Aorta (tissue), 5 donors: ENCODE measurements around the gene DRC7. TPM values are rescaled to one million over a fixed set of nuclear protein-coding genes. Genes with fewer than 3 reads are reported as not detected.
A peak's percentile ranks its signal among the peaks of the same experiment; 100 is the strongest.

ENCODE experiments used
- ATAC-seq: fragments of 200-7000 bp; cut with Tn5 transposase; one replicate; pipeline ENCODE4 v1.9.1; 2022; ENCODE audit warnings: moderate library complexity; ENCODE audit not compliant: low FRiP score
- DNase-seq, 2 donors: peaks; one replicate each; pipeline ENCODE4 v3.0.0-alpha.2; 2020
- H3K27ac ChIP-seq, 2 donors: one replicate each; pipeline ENCODE4 v1.5.1; 2013; ENCODE audit warnings: low read length in 2 of 2, mild to moderate bottlenecking in 2 of 2, moderate library complexity in 2 of 2, control low read depth in 1 of 2, inconsistent platforms in 1 of 2, low read depth in 1 of 2
- H3K27me3 ChIP-seq, 2 donors: one replicate each; pipeline ENCODE4 v1.6.1; 2013; ENCODE audit warnings: control low read depth in 1 of 2, low read length in 1 of 2, mild to moderate bottlenecking in 1 of 2, moderate library complexity in 1 of 2; ENCODE audit not compliant: insufficient read depth in 2 of 2, control insufficient read depth in 1 of 2
- H3K36me3 ChIP-seq, 2 donors: one replicate each; pipeline ENCODE4 v1.6.1; 2013; ENCODE audit warnings: control low read depth in 1 of 2, low read length in 1 of 2, mild to moderate bottlenecking in 1 of 2; ENCODE audit not compliant: insufficient read depth in 2 of 2, control insufficient read depth in 1 of 2
- H3K4me1 ChIP-seq, 2 donors: one replicate each; pipeline ENCODE4 v1.6.1; 2013; ENCODE audit warnings: low read length in 2 of 2, control low read depth in 1 of 2, mild to moderate bottlenecking in 1 of 2, moderate library complexity in 1 of 2; ENCODE audit not compliant: insufficient read depth in 2 of 2, control insufficient read depth in 1 of 2
- H3K4me3 ChIP-seq, 2 donors: one replicate each; pipeline ENCODE4 v1.5.1; 2013; ENCODE audit warnings: low read length in 2 of 2, control low read depth in 1 of 2, mild to moderate bottlenecking in 1 of 2
- H3K9me3 ChIP-seq: one replicate; pipeline ENCODE4 v1.6.1; 2013; ENCODE audit warnings: mild to moderate bottlenecking, low read length; ENCODE audit not compliant: control insufficient read depth
- WGBS, 2 donors: extraction: QIAGEN DNeasy Blood & Tissue Kit; methylation state at CpG; one replicate each; pipeline ENCODE4 v1.1.7; 2013; 5-methylcytosine and 5-hydroxymethylcytosine counted together
- intact Hi-C, 2 donors: fragments of 100-400 bp; cut with DNase I; formaldehyde crosslinking; loops; one replicate each; pipeline versions ENCODE4 v1.14.2 to v1.15.0; 2022
- polyA plus RNA-seq, 2 donors: library from polyadenylated mRNA; stranded (reverse); fragments of 200-250 nt; gene quantifications; one replicate each; pipeline ENCODE4 v1.2.3, GENCODE V29; 2013
- total RNA-seq, 2 donors: library from RNA; stranded (reverse); fragmentation: NEBNext Ultra II Directional; extraction: Animal tissue kit (Norgen Biotek cat#: 25700); gene quantifications; one replicate each; pipeline ENCODE4 v1.2.1, GENCODE V29; 2021
- donor health status: healthy with polysubstance abuse.
- donor health status: Bipolar disorder and iron deficiency.
- donor health status: DM: no; HTN: no; CAD: no.
- donor health status: DM: no; HTN: no; CAD: no.
- donor health status: DM: yes; HTN: yes; CAD: no.

The DRC7 gene
- total and polyA plus RNA-seq, 4 donors = 0.08 TPM; not detected in 3

DNA sequence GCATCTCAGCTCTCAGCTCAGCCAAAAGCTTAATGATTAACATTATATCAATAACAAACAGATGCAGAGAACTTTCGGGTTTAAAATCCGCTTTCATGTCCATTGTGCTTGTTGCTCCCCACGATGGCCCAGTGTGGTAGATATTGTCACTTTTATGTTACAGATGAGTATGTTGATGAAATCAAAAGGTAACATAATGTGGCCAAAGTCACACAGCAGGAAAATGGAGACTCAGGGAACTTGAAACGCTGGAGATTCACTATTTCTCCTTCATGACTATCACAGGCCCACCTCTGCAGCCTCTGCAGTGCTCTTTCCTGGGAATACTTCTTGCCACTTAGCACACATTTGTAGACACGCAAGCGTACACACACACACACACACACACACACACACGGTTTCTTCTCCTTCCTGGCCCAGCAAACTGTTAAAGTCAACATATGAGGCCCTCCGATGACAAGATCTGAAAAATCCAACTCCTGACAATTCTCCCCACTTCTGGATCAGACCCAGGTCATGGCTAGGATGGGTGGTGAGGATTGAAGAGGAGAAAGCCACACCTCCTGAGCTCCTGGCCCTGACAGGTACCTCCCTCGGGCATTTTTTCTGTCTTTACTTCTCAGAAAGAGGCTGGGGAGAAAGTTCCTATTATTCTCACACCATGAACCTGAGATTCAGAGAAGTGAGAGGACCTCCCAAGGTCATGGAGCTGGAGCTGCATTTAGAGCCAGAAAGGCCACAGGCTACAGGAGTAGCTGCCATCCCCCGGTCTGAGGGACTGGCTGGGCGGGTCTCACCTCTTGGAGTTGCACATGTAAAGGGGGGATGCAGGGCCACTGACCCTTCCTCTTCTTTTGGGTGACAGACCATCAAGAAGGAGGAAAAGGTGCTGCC is 9.7 kb downstream of the DRC7 start:
- no peaks in the 10 kb centered on the region for H3K36me3 ChIP-seq
- no peaks in the 10 kb centered on the region for H3K27me3 ChIP-seq
- no peaks in the 10 kb centered on the region for H3K4me1 ChIP-seq
- DNase-seq = peak in 1 of 2 donors; percentile 23
- no peak overlapping the region for H3K4me3 ChIP-seq
- intact Hi-C loops = no loop called here
- 58 to 67% methylated on average over 11 of the region's 11 CpGs for WGBS, 2 donors
- ATAC-seq = no peak
- H3K27ac ChIP-seq = no peak overlapping the region
- no peaks in the 10 kb centered on the region for H3K9me3 ChIP-seq

DNA sequence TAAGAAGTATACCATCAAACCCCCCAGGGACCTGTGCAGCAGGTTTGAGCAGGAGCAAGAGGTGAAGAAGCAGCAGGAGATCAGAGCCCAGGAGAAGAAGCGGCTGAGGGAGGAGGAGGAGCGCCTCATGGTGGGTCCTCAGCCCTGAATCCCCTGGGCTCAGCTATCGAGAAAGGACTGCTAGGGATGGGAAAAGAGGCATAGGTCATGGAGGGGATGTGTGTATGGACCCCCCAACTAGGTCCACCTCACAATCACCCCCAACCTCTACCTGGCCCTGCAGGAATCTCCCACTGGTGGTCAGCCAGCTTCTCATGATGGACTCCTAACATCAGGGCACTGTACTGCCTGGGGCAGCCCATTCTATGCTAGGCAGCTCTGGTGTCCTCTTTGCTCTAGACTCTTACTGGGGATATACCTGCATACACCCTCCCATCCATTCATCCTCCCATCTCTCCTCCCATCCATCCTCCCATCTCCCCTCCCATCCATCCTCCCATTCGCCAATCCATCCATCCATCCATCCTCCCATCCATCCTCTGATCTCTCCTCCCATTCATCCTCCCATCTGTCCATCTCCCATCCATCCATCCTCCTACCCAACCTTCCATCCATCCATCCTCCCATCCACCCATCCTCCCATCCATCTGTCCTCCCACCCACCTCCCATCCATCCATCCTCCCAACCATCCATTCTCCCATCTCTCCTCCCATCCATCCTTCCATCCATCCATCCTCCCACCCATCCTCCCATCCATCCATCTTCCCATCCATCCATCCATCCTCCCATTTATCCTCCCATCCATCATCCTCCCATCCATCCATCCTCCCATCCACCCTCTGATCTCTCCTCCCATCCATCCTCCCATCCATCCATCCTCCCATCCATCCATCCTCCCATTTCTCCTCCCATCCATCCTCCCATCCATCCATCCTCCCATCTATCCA is 10.6 kb downstream of the DRC7 start:
- no peaks in the 10 kb centered on the region for H3K27me3 ChIP-seq
- DNase-seq (peak in 1 of 2 donors; percentile 15), ATAC-seq (no peak)
- intact Hi-C loops = no loop called here
- no peak overlapping the region for H3K27ac ChIP-seq
- H3K4me1 ChIP-seq = no peaks in the 10 kb centered on the region
- H3K36me3 ChIP-seq = no peaks in the 10 kb centered on the region
- 88 to 93% methylated on average over 4 of the region's 4 CpGs for WGBS, 2 donors
- H3K9me3 ChIP-seq = no peaks in the 10 kb centered on the region
- H3K4me3 ChIP-seq = no peak overlapping the region

DNA sequence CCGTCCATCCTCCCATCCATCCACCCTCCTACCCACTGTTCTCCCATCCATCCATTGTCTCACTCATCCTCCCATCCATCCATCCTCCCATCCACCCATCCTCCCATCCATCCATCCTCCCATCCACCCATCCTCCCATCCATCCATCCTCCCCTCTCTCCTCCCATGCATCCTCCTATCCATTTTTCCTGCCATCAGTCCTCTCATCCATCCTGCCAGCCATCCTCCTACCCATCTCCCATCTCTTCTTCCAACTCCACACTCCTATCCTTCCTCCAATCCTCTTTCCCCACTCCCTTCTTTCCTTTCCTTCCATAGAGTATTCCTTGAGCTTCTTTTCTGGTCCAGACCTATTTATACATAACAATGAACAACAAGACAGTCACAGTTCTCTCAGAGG is 12.1 kb downstream of the DRC7 start:
- no peaks in the 10 kb centered on the region for H3K4me1 ChIP-seq
- whole genome bisulfite sequencing, 2 donors = 85% methylated on average over 1 of the region's 1 CpG; no CpG with 5 or more reads in 1 of the 2 donors
- no peak overlapping the region for H3K27ac ChIP-seq
- H3K27me3 ChIP-seq = no peaks in the 10 kb centered on the region
- ATAC-seq = no peak
- intact Hi-C loops = no loop called here
- H3K36me3 ChIP-seq = no peaks in the 10 kb centered on the region
- no peak overlapping the region for H3K4me3 ChIP-seq
- H3K9me3 ChIP-seq = no peaks in the 10 kb centered on the region
- no peak for DNase-seq

DNA sequence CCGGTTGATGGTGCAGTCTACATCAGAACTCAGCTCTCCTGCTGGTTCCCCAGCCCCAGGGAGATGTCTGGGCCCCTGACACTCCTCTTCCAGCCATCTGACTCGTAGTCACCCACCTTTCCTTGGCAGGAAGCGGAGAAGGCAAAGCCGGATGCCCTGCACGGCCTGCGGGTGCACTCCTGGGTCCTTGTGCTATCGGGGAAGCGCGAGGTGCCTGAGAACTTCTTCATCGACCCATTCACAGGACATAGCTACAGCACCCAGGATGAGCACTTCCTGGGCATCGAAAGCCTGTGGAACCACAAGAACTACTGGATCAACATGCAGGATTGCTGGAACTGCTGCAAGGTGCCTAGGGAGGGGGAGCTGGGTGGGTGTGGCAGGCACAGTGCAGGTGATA is 12.7 kb downstream of the DRC7 start:
- Histone ChIP-seq H3K36me3 (no peaks in the 10 kb centered on the region), H3K27me3 (no peaks in the 10 kb centered on the region), H3K4me1 (no peaks in the 10 kb centered on the region), H3K4me3 (no peak overlapping the region), H3K9me3 (no peaks in the 10 kb centered on the region), H3K27ac (no peak overlapping the region)
- DNase-seq (peak in 1 of 2 donors; percentile 21), ATAC-seq (no peak)
- 86 to 90% methylated on average over 11 of the region's 11 CpGs for WGBS, 2 donors
- intact Hi-C loops = no loop called here

- 89 to 90% methylated on average over 3 of the region's 3 CpGs for WGBS, 2 donors
- H3K27ac ChIP-seq = no peak overlapping the region
- no peaks in the 10 kb centered on the region for H3K36me3 ChIP-seq
- H3K9me3 ChIP-seq = no peaks in the 10 kb centered on the region
- H3K4me1 ChIP-seq = no peaks in the 10 kb centered on the region
- ATAC-seq = no peak
- H3K4me3 ChIP-seq = no peak overlapping the region
- intact Hi-C loops = no loop called here
- H3K27me3 ChIP-seq = no peaks in the 10 kb centered on the region
- peak in 1 of 2 donors; percentile 2 for DNase-seq
Observed at GRCh38 chr16:57708168-57708567, 13.6 kb downstream of the DRC7 start.

DNA sequence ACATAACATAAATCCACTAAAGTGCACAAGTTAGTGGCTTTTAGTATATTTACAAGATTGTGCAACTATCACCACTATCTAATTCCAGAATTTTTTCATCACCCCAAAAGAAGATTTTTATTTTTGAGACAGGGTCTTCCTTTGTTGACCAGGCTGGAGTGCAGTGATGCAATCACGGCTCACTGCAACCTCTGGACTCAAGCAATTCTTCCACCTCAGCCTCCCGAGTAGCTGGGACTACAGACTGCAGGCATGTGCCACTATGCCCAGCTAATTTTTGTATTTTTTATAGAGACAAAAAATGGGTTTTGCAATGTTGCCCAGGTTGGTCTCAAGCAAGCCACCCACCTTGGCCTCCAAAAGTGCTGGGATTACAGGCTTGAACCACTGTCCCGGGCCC is 15.1 kb downstream of the DRC7 start:
- WGBS, 2 donors = 79 to 88% methylated on average over 3 of the region's 3 CpGs
- ATAC-seq (no peak), DNase-seq (peak in 1 of 2 donors; percentile 14)
- Histone ChIP-seq H3K9me3 (no peaks in the 10 kb centered on the region), H3K27me3 (no peaks in the 10 kb centered on the region), H3K36me3 (no peaks in the 10 kb centered on the region), H3K4me1 (no peaks in the 10 kb centered on the region), H3K27ac (no peak overlapping the region), H3K4me3 (no peak overlapping the region)
- intact Hi-C loops = no loop called here

- peak; percentile 7 to 52 for DNase-seq
Observed at GRCh38 chr16:57711346-57711745, 16.7 kb downstream of the DRC7 start.

GRCh38 chr16:57711993-57712392 is 17.4 kb downstream of the DRC7 start:
- no peak overlapping the region for H3K4me3 ChIP-seq
- DNase-seq (no peak), ATAC-seq (no peak)
- WGBS, 2 donors = 92 to 97% methylated on average over 3 of the region's 3 CpGs
- H3K4me1 ChIP-seq = no peaks in the 10 kb centered on the region
- no peaks in the 10 kb centered on the region for H3K9me3 ChIP-seq
- intact Hi-C loops = no loop called here
- no peaks in the 10 kb centered on the region for H3K27me3 ChIP-seq
- H3K36me3 ChIP-seq = no peaks in the 10 kb centered on the region
- no peak overlapping the region for H3K27ac ChIP-seq

More at GRCh38 chr16:57711346-57711745, 16.7 kb downstream of the DRC7 start:
- Histone ChIP-seq H3K27ac (no peak overlapping the region), H3K4me1 (no peaks in the 10 kb centered on the region), H3K36me3 (no peaks in the 10 kb centered on the region), H3K9me3 (no peaks in the 10 kb centered on the region), H3K4me3 (no peak overlapping the region), H3K27me3 (no peaks in the 10 kb centered on the region)
- no peak for ATAC-seq
- intact Hi-C loops = no loop called here
- 70 to 71% methylated on average over 5 of the region's 5 CpGs for WGBS, 2 donors
